GM12891 (cell line): Measurements from ENCODE around the gene SETD4.

ENCODE experiments used
- POLR2A ChIP-seq: IDR thresholded peaks from 2 replicates; pipeline ENCODE4 v1.6.1; 2011; ENCODE audit warnings: low read depth, low read length, control low read depth
- POLR2AphosphoS5 ChIP-seq: IDR thresholded peaks from 2 replicates; pipeline ENCODE4 v1.6.1; 2011; ENCODE audit warnings: low read depth, low read length, control low read depth
- TAF1 ChIP-seq: IDR thresholded peaks from 2 replicates; pipeline ENCODE4 v1.6.1; 2011; ENCODE audit warnings: low read depth, low read length, control low read depth

GRCh38 chr21:36005018-36005417, 55.3 kb downstream of the SETD4 start:
- TF ChIP-seq POLR2AphosphoS5 (no peak), TAF1 (no peak), POLR2A (no peak)
